H1 (cell line): ENCODE measurements around the gene AIPL1. TPM values are rescaled to one million over a fixed set of nuclear protein-coding genes. Genes with fewer than 3 reads are reported as not detected.

ENCODE experiments used
- CTCF ChIA-PET: fragments of 300-600 bp; sonication (Branson Sonifier 250); formaldehyde crosslinking; loops from one replicate; lab custom pipeline; 2021; ENCODE audit not compliant: partially characterized antibody; lab: Charles Lee
- POLR2A ChIA-PET: fragments of 300-600 bp; sonication (Branson Sonifier 250); formaldehyde crosslinking; loops from one replicate; lab custom pipeline; 2021; ENCODE audit warnings: inconsistent platforms; ENCODE audit not compliant: partially characterized antibody; lab: Charles Lee
- DNase-seq, 2 experiments: peaks; one replicate each; pipeline versions ENCODE4 v3.0.0 to v3.0.0-alpha.2; 2010 to 2022; ENCODE audit warnings: low spot score in 2 of 2, low read depth in 1 of 2, mixed read lengths in 1 of 2
- FAIRE-seq: peaks from 2 replicates; lab custom pipeline; 2011; peaks lifted over from hg19 to GRCh38; lab: Jason Lieb, UNC
- H2AFZ ChIP-seq: 2 replicates; pipeline ENCODE4 v1.8.1; 2012; ENCODE audit warnings: low read length, inconsistent platforms
- H2AK5ac ChIP-seq: 2 replicates; pipeline ENCODE4 v1.6.1; 2013; ENCODE audit warnings: low read depth, low read length
- H2BK120ac ChIP-seq: replicated peaks from 2 replicates; pipeline ENCODE3; 2013; ENCODE audit warnings: low read depth, low read length, inconsistent platforms
- H2BK12ac ChIP-seq: 2 replicates; pipeline ENCODE4 v1.6.1; 2013; ENCODE audit warnings: low read depth, low read length
- H2BK15ac ChIP-seq: 2 replicates; pipeline ENCODE4 v1.6.1; 2013; ENCODE audit warnings: low read length
- H2BK20ac ChIP-seq: 2 replicates; pipeline ENCODE4 v1.6.1; 2013; ENCODE audit warnings: low read length
- H2BK5ac ChIP-seq: 2 replicates; pipeline ENCODE4 v1.6.1; 2013; ENCODE audit warnings: low read depth, low read length
- H3K14ac ChIP-seq: 2 replicates; pipeline ENCODE4 v1.6.1; 2013; ENCODE audit warnings: inconsistent platforms; ENCODE audit not compliant: insufficient read length
- H3K18ac ChIP-seq: 2 replicates; pipeline ENCODE4 v1.6.1; 2013; ENCODE audit warnings: low read length; ENCODE audit errors: extremely low read depth
- H3K23ac ChIP-seq: 2 replicates; pipeline ENCODE4 v1.6.1; 2013; ENCODE audit warnings: inconsistent platforms; ENCODE audit not compliant: insufficient read length
- H3K23me2 ChIP-seq: 2 replicates; pipeline ENCODE4 v1.6.1; 2013; ENCODE audit warnings: low read depth, low read length
- H3K27ac ChIP-seq: 2 replicates; pipeline ENCODE4 v1.6.1; 2011; ENCODE audit warnings: low read depth, low read length, inconsistent platforms
- H3K27me3 ChIP-seq, 4 experiments: replicated peaks in 1 of 4; 1 replicate in 1 of 4; 2 replicates in 3 of 4; pipeline versions ENCODE4 v1.6.1 to v1.8.1; 2011 to 2013; ENCODE audit warnings: low read length in 3 of 4, mild to moderate bottlenecking in 3 of 4, inconsistent platforms in 2 of 4, mixed read lengths in 2 of 4, moderate library complexity in 1 of 4; ENCODE audit not compliant: control insufficient read depth in 3 of 4, insufficient read depth in 3 of 4; ENCODE audit errors: extremely low read depth in 1 of 4
- H3K36me3 ChIP-seq, 4 experiments: 2 replicates each; pipeline versions ENCODE4 v1.6.1 to v1.8.1; 2011 to 2013; ENCODE audit warnings: mild to moderate bottlenecking in 4 of 4, low read length in 3 of 4, moderate library complexity in 2 of 4, control low read depth in 1 of 4, inconsistent platforms in 1 of 4; ENCODE audit not compliant: insufficient read depth in 4 of 4, control insufficient read depth in 2 of 4
- H3K4ac ChIP-seq: replicated peaks from 2 replicates; pipeline ENCODE3; 2013; ENCODE audit warnings: low read length, low read depth, mixed read lengths, inconsistent platforms; ENCODE audit not compliant: insufficient read length
- H3K4me1 ChIP-seq, 4 experiments: replicated peaks in 1 of 4; 1 replicate in 1 of 4; 2 replicates in 3 of 4; pipeline versions ENCODE4 v1.6.1 to v1.8.1; 2011 to 2013; ENCODE audit warnings: low read length in 3 of 4, inconsistent platforms in 2 of 4, mixed read lengths in 1 of 4; ENCODE audit not compliant: insufficient read depth in 4 of 4, control insufficient read depth in 3 of 4
- H3K4me2 ChIP-seq, 2 experiments: 2 replicates each; pipeline versions ENCODE4 v1.6.1 to v1.8.1; 2011 to 2013; ENCODE audit warnings: low read depth in 2 of 2, low read length in 2 of 2, control low read depth in 1 of 2, inconsistent platforms in 1 of 2, mild to moderate bottlenecking in 1 of 2; ENCODE audit not compliant: insufficient read depth in 1 of 2
- H3K4me3 ChIP-seq, 4 experiments: fragments of 200-600, 300-600 bp in 1 of 4; sonication (generic), shearing (Covaris generic), sonication (Bioruptor Twin) in 1 of 4; 2 replicates each; pipeline versions ENCODE4 v1.5.1 to v1.8.1; 2011 to 2016; ENCODE audit warnings: low read length in 4 of 4, low read depth in 3 of 4, control low read depth in 2 of 4, inconsistent platforms in 2 of 4, mild to moderate bottlenecking in 2 of 4, mixed read lengths in 1 of 4, moderate library complexity in 1 of 4; ENCODE audit not compliant: insufficient read depth in 2 of 4; ENCODE audit errors: extremely low read depth in 1 of 4
- H3K56ac ChIP-seq: replicated peaks from 2 replicates; pipeline ENCODE3; 2013; ENCODE audit warnings: low read depth, mild to moderate bottlenecking, mixed read lengths, low read length, inconsistent platforms; ENCODE audit not compliant: insufficient read length
- H3K79me1 ChIP-seq: 2 replicates; pipeline ENCODE4 v1.6.1; 2013; ENCODE audit warnings: low read depth, low read length, control low read depth
- H3K79me2 ChIP-seq, 2 experiments: 2 replicates each; pipeline versions ENCODE4 v1.6.1 to v1.8.1; 2012 to 2013; ENCODE audit warnings: low read length in 2 of 2, mild to moderate bottlenecking in 2 of 2, inconsistent platforms in 1 of 2; ENCODE audit not compliant: insufficient read depth in 2 of 2, control insufficient read depth in 1 of 2
- H3K9ac ChIP-seq, 4 experiments: replicated peaks in 1 of 4; 1 replicate in 1 of 4; 2 replicates in 3 of 4; pipeline versions ENCODE4 v1.6.1 to v1.8.1; 2011 to 2013; ENCODE audit warnings: low read depth in 3 of 4, low read length in 3 of 4, control low read depth in 2 of 4, mild to moderate bottlenecking in 2 of 4, moderate library complexity in 2 of 4, inconsistent platforms in 1 of 4; ENCODE audit errors: extremely low read depth in 1 of 4
- H3K9me3 ChIP-seq, 2 experiments: 2 replicates each; pipeline versions ENCODE4 v1.6.1 to v1.8.1; 2012 to 2013; ENCODE audit warnings: mild to moderate bottlenecking in 2 of 2, moderate library complexity in 2 of 2, control low read depth in 1 of 2, inconsistent platforms in 1 of 2, low read depth in 1 of 2, low read length in 1 of 2, mixed read lengths in 1 of 2; ENCODE audit not compliant: insufficient read depth in 2 of 2
- H4K20me1 ChIP-seq, 2 experiments: replicated peaks in 1 of 2; 2 replicates each; pipeline versions ENCODE3 to v1.8.1; 2011 to 2013; ENCODE audit warnings: inconsistent platforms in 2 of 2, low read length in 2 of 2, mild to moderate bottlenecking in 1 of 2; ENCODE audit not compliant: insufficient read depth in 2 of 2, control insufficient read depth in 1 of 2
- H4K5ac ChIP-seq: 2 replicates; pipeline ENCODE4 v1.6.1; 2013; ENCODE audit warnings: low read length, low read depth, mixed read lengths, inconsistent platforms; ENCODE audit not compliant: insufficient read length
- H4K8ac ChIP-seq: 2 replicates; pipeline ENCODE4 v1.8.0; 2013; ENCODE audit warnings: mild to moderate bottlenecking, moderate library complexity, low read length, inconsistent platforms; ENCODE audit not compliant: insufficient read depth; ENCODE audit errors: extremely low read depth
- H4K91ac ChIP-seq: replicated peaks from 2 replicates; pipeline ENCODE3; 2013; ENCODE audit warnings: low read length, mixed read lengths, inconsistent platforms; ENCODE audit not compliant: insufficient read length
- CBX5 ChIP-seq: fragments of 300-800, 300-1000 bp; sonication (generic); IDR thresholded peaks from 2 replicates; pipeline ENCODE4 v1.7.1; 2016; ENCODE audit warnings: antibody characterized with exemption, low read length, low read depth
- EP300 ChIP-seq, 2 experiments: IDR thresholded peaks; 1 replicate in 1 of 2; 2 replicates in 1 of 2; pipeline ENCODE4 v1.6.1; 2011 to 2012; ENCODE audit warnings: low read depth in 2 of 2, low read length in 2 of 2, mild to moderate bottlenecking in 2 of 2, borderline replicate concordance in 1 of 2, inconsistent platforms in 1 of 2, moderate library complexity in 1 of 2
- KDM4A ChIP-seq: IDR thresholded peaks from one replicate; pipeline ENCODE4 v1.7.1; 2012; ENCODE audit warnings: low read depth, mild to moderate bottlenecking, moderate library complexity, low read length, inconsistent platforms; ENCODE audit not compliant: severe bottlenecking
- NANOG ChIP-seq: IDR thresholded peaks from 2 replicates; pipeline ENCODE4 v1.6.1; 2011; ENCODE audit warnings: low read length, low read depth, mild to moderate bottlenecking, inconsistent platforms; ENCODE audit not compliant: insufficient read depth, poor library complexity, severe bottlenecking
- PHF8 ChIP-seq: fragments of 200-600 bp; sonication (generic); conservative IDR thresholded peaks from 2 replicates; pipeline ENCODE4 v1.7.1; 2012; ENCODE audit warnings: low read depth, mild to moderate bottlenecking, inconsistent platforms, low read length, moderate library complexity
- SP1 ChIP-seq: IDR thresholded peaks from 2 replicates; pipeline ENCODE4 v1.6.1; 2011; ENCODE audit warnings: low read depth, low read length
- TAF7 ChIP-seq: optimal IDR thresholded peaks from 2 replicates; pipeline ENCODE3; 2011; ENCODE audit warnings: low read depth, mild to moderate bottlenecking, inconsistent platforms, low read length, moderate library complexity, borderline replicate concordance
- WGBS, 2 experiments: shearing (Covaris generic) in 1 of 2; methylation state at CpG; one replicate each; pipeline versions ENCODE4 v1.1.6 to v1.1.7; 2013 to 2015; ENCODE audit warnings: low lambda C conversion rate in 2 of 2, mixed read lengths in 2 of 2, inconsistent platforms in 1 of 2, low coverage in 1 of 2, missing lambda C conversion rate in 1 of 2; ENCODE audit not compliant: insufficient replicate concordance in 2 of 2, insufficient coverage in 1 of 2, insufficient read length in 1 of 2; ENCODE audit errors: extremely low coverage in 1 of 2, missing lambda C conversion rate in 1 of 2; 5-methylcytosine and 5-hydroxymethylcytosine counted together
- polyA plus RNA-seq, 7 experiments: library from polyadenylated mRNA; depleted of rRNA in 3 of 7; stranded (reverse) in 5 of 7; unstranded in 2 of 7; fragments of >200 nt in 5 of 7; fragments of 200-250 nt in 2 of 7; gene quantifications; 1 replicate in 5 of 7; 2 replicates in 1 of 7; 4 replicates in 1 of 7; pipeline versions ENCODE4 v1.2.1 to v1.2.3, GENCODE V29; 2011 to 2013; ENCODE audit warnings: missing spikeins in 2 of 7, mixed read lengths in 2 of 7
- total RNA-seq: library from RNA; stranded (reverse); fragmentation: NEBNext Ultra II Directional; extraction: Animal tissue kit (Norgen Biotek cat#: 25700); gene quantifications from 2 replicates; pipeline ENCODE4 v1.2.1, GENCODE V29; 2021
- TF ChIP-seq, protein P1 (sequence below), 3 experiments: IDR thresholded peaks; 1 replicate in 2 of 3; 2 replicates in 1 of 3; pipeline versions ENCODE4 v1.5.1 to v1.6.1; 2011; ENCODE audit warnings: low read length in 3 of 3, mild to moderate bottlenecking in 3 of 3, inconsistent platforms in 2 of 3, low read depth in 1 of 3, moderate library complexity in 1 of 3; ENCODE audit not compliant: insufficient read depth in 1 of 3; ENCODE audit errors: control extremely low read depth in 1 of 3
- TF ChIP-seq, protein P2 (sequence below): IDR thresholded peaks from 2 replicates; pipeline ENCODE4 v1.6.1; 2011; ENCODE audit warnings: low read length, improper control_type of control experiment

The AIPL1 gene
- total and polyA plus RNA-seq, 2 of the 8 experiments (the other 6 are each of a cell fraction or from before 2014, with no cell fraction given): 0.56 to 0.71 TPM

DNA sequence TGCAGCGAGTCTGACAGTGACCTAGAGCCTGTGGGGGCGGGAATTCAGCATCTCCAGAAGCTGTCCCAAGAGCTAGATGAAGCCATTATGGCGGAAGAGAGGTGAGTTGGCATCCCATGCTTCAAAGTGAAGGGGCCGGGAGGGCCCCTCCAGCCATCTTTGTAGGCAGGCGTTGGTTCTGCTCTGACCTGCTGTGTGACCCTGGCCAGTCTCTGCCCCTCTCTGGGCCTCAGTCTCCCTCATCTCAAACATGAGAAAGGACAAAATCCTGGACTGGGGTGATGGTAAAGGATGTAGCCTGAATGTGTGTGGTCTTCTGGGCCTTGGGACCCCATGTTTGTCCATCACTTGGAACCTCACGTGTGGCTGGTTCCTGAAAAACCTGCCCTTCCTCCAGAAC lies 14.4 kb upstream of the AIPL1 start:
- no peak for FAIRE-seq
- 93% methylated on average over 6 of the region's 6 CpGs; no CpG with 5 or more reads in 1 of the 2 experiments for WGBS, 2 experiments

More for the DNA sequence above, 14.4 kb upstream of the AIPL1 start:
- peaks cover 6 to 38% (median 18%) of the 10 kb centered on the region in 4 experiments for H3K4me1 ChIP-seq
- H2AK5ac ChIP-seq: no peak overlapping the region
- H3K9ac ChIP-seq: no peak overlapping the region; a peak in 1 of 7 replicates
- peaks cover 4% of the 10 kb centered on the region; the same call in 1 of the 2 replicates for H3K23me2 ChIP-seq
- no peak overlapping the region for H4K5ac ChIP-seq
- no peaks in the 10 kb centered on the region for H3K9me3 ChIP-seq
- H2AFZ ChIP-seq: no peak overlapping the region
- TF ChIP-seq PHF8 (no peak), NANOG (no peak), CBX5 (no peak), KDM4A (no peak), TAF7 (no peak), EP300 (IDR thresholded peaks at IDR 0.05; ENCODE audit: borderline replicate concordance in 1 of 2, low read depth in 2 of 2, low read length in 2 of 2) (no peak), SP1 (no peak)
- TF ChIP-seq, protein P1, sequence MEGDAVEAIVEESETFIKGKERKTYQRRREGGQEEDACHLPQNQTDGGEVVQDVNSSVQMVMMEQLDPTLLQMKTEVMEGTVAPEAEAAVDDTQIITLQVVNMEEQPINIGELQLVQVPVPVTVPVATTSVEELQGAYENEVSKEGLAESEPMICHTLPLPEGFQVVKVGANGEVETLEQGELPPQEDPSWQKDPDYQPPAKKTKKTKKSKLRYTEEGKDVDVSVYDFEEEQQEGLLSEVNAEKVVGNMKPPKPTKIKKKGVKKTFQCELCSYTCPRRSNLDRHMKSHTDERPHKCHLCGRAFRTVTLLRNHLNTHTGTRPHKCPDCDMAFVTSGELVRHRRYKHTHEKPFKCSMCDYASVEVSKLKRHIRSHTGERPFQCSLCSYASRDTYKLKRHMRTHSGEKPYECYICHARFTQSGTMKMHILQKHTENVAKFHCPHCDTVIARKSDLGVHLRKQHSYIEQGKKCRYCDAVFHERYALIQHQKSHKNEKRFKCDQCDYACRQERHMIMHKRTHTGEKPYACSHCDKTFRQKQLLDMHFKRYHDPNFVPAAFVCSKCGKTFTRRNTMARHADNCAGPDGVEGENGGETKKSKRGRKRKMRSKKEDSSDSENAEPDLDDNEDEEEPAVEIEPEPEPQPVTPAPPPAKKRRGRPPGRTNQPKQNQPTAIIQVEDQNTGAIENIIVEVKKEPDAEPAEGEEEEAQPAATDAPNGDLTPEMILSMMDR (IDR thresholded peaks at IDR 0.05; ENCODE audit: control extremely low read depth in 1 of 3, insufficient read depth in 1 of 3, low read depth in 1 of 3, low read length in 3 of 3): no peak
- TF ChIP-seq, protein P2, sequence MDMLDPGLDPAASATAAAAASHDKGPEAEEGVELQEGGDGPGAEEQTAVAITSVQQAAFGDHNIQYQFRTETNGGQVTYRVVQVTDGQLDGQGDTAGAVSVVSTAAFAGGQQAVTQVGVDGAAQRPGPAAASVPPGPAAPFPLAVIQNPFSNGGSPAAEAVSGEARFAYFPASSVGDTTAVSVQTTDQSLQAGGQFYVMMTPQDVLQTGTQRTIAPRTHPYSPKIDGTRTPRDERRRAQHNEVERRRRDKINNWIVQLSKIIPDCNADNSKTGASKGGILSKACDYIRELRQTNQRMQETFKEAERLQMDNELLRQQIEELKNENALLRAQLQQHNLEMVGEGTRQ: no peak
- H2BK12ac ChIP-seq: no peak overlapping the region
- no peak for DNase-seq
- peaks cover 19 to 57% (median 43%) of the 10 kb centered on the region in 4 experiments for H3K36me3 ChIP-seq
- ChIA-PET CTCF (interaction anchor here (0.7 to 1.8 kb wide), 5 partner anchors 10 to 105 kb away, joined by 3 to 8 read pairs (median 3); no protein-coding TSS in a partner anchor), POLR2A (no interaction called here)
- H3K4ac ChIP-seq: no peak overlapping the region
- no peak overlapping the region for H3K23ac ChIP-seq
- no peak overlapping the region for H2BK20ac ChIP-seq
- H3K56ac ChIP-seq: no peak overlapping the region
- H4K20me1 ChIP-seq: peaks cover 0 to 18% of the 10 kb centered on the region in 2 experiments
- H3K4me3 ChIP-seq: no peak overlapping the region
- H4K8ac ChIP-seq: no peak overlapping the region
- H4K91ac ChIP-seq: no peak overlapping the region
- H2BK15ac ChIP-seq: no peak overlapping the region
- no peak overlapping the region for H2BK5ac ChIP-seq
- H3K27me3 ChIP-seq: no peaks in the 10 kb centered on the region; a peak in 2 of 7 replicates
- no peak overlapping the region for H3K4me2 ChIP-seq
- peaks cover 8% of the 10 kb centered on the region for H3K79me1 ChIP-seq
- peaks cover 3 to 21% of the 10 kb centered on the region in 2 experiments; a peak in 3 of 4 replicates for H3K79me2 ChIP-seq
- H3K18ac ChIP-seq: no peak overlapping the region; the same call in 1 of the 2 replicates
- no peak overlapping the region for H2BK120ac ChIP-seq
- H3K27ac ChIP-seq: no peak overlapping the region
- H3K14ac ChIP-seq: no peak overlapping the region
